GM12878 (cell line): ENCODE data around the gene C2CD4D.
"Not testable (repeated sequence)": the region's sequence is repeated elsewhere in the genome, so short reads cannot be mapped to it uniquely, and the experiment has no call there.

Experiments used
- CEBPB ChIP-seq, 2 experiments: fragments of 150-350 bp in 1 of 2; IDR thresholded peaks; 2 replicates each; pipeline ENCODE4 v1.6.1; 2012 to 2014; ENCODE audit warnings: low read depth in 2 of 2, low read length in 2 of 2, borderline replicate concordance in 1 of 2, inconsistent platforms in 1 of 2
- CHD2 ChIP-seq: IDR thresholded peaks from 2 replicates; pipeline ENCODE4 v1.6.1; 2011; ENCODE audit warnings: low read depth, low read length, improper control_type of control experiment, borderline replicate concordance
- EP300 ChIP-seq, 2 experiments: fragments of 150-350 bp in 1 of 2; IDR thresholded peaks; 2 replicates each; pipeline ENCODE4 v1.6.1; 2011 to 2012; ENCODE audit warnings: low read depth in 2 of 2, low read length in 2 of 2, borderline replicate concordance in 1 of 2, improper control_type of control experiment in 1 of 2, inconsistent platforms in 1 of 2; ENCODE audit not compliant: control insufficient read depth in 1 of 2
- FOXM1 ChIP-seq: IDR thresholded peaks from 2 replicates; pipeline ENCODE4 v1.6.1; 2012; ENCODE audit warnings: low read depth, mild to moderate bottlenecking, inconsistent platforms, low read length, moderate library complexity
- HCFC1 ChIP-seq: fragments of 150-350 bp; IDR thresholded peaks from 2 replicates; pipeline ENCODE4 v1.6.1; 2014; ENCODE audit warnings: low read length
- POLR2AphosphoS5 ChIP-seq: IDR thresholded peaks from 2 replicates; pipeline ENCODE4 v1.6.1; 2011; ENCODE audit warnings: mild to moderate bottlenecking, low read length, inconsistent platforms
- RAD21 ChIP-seq: IDR thresholded peaks from 2 replicates; pipeline ENCODE4 v1.6.1; 2011; ENCODE audit warnings: mild to moderate bottlenecking, low read depth, low read length, moderate library complexity; ENCODE audit not compliant: insufficient read depth
- TF ChIP-seq, protein P1 (sequence below), 3 experiments: IDR thresholded peaks in 2 of 3; conservative IDR thresholded peaks in 1 of 3; 2 replicates each; pipeline ENCODE4 v1.5.1; 2011; ENCODE audit warnings: low read depth in 3 of 3, low read length in 3 of 3, mild to moderate bottlenecking in 3 of 3, control low read depth in 2 of 3, moderate library complexity in 2 of 3, inconsistent platforms in 1 of 3, mixed read lengths in 1 of 3; ENCODE audit not compliant: control insufficient read depth in 2 of 3, insufficient read depth in 1 of 3; ENCODE audit errors: extremely low read depth in 1 of 3
- TF ChIP-seq, protein P2 (sequence below): IDR thresholded peaks from 2 replicates; pipeline ENCODE4 v1.6.1; 2011; ENCODE audit warnings: low read depth, mild to moderate bottlenecking, low read length, moderate library complexity, borderline replicate concordance; ENCODE audit errors: extremely low read depth
- TF ChIP-seq, protein P3 (sequence below): fragments of 450-650 bp; IDR thresholded peaks from 2 replicates; pipeline ENCODE4 v1.6.1; 2017; ENCODE audit warnings: mild to moderate bottlenecking, moderate library complexity
- TF ChIP-seq, protein P4 (sequence below): IDR thresholded peaks from 2 replicates; pipeline ENCODE4 v1.6.1; 2012; ENCODE audit warnings: low read depth, low read length, improper control_type of control experiment
- TF ChIP-seq, protein P5 (sequence below): fragments of 450-650 bp; IDR thresholded peaks from 2 replicates; pipeline ENCODE4 v1.6.1; 2018; ENCODE audit warnings: mild to moderate bottlenecking, low read depth, moderate library complexity; ENCODE audit not compliant: partially characterized antibody

DNA sequence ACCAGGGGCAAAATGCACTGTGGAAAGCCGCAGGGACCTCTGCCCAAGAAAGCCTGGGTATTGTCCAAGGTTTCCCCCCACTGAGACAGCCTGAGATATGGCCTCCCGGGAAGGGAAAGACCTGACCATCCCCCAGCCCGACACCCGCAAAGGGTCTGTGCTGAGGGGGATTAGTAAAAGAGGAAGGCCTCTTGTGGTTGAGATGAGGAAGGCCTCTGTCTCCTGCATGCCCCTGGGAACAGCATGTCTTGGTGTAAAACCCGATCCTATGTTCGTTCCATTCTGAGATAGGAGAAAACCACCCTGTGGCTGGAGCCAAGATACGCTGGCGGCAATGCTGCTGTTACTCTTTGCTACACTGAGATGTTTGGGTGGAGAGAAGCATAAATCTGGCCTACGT lies 33.2 kb upstream of the C2CD4D start:
- TF ChIP-seq RAD21; CEBPB (IDR thresholded peaks at IDR 0.05; ENCODE audit: borderline replicate concordance in 1 of 2, low read depth in 2 of 2, low read length in 2 of 2); FOXM1; CHD2; EP300 (IDR thresholded peaks at IDR 0.05; ENCODE audit: borderline replicate concordance in 1 of 2, control insufficient read depth in 1 of 2, low read depth in 2 of 2, low read length in 2 of 2); HCFC1; POLR2AphosphoS5: not testable (repeated sequence)
- TF ChIP-seq, protein P1, sequence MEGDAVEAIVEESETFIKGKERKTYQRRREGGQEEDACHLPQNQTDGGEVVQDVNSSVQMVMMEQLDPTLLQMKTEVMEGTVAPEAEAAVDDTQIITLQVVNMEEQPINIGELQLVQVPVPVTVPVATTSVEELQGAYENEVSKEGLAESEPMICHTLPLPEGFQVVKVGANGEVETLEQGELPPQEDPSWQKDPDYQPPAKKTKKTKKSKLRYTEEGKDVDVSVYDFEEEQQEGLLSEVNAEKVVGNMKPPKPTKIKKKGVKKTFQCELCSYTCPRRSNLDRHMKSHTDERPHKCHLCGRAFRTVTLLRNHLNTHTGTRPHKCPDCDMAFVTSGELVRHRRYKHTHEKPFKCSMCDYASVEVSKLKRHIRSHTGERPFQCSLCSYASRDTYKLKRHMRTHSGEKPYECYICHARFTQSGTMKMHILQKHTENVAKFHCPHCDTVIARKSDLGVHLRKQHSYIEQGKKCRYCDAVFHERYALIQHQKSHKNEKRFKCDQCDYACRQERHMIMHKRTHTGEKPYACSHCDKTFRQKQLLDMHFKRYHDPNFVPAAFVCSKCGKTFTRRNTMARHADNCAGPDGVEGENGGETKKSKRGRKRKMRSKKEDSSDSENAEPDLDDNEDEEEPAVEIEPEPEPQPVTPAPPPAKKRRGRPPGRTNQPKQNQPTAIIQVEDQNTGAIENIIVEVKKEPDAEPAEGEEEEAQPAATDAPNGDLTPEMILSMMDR (IDR thresholded peaks at IDR 0.05 in 2 of 3, conservative IDR thresholded peaks at IDR 0.05 in 1 of 3; ENCODE audit: control insufficient read depth in 2 of 3, extremely low read depth in 1 of 3, insufficient read depth in 1 of 3, low read depth in 3 of 3, low read length in 3 of 3) = not testable (repeated sequence)
- TF ChIP-seq, protein P2, sequence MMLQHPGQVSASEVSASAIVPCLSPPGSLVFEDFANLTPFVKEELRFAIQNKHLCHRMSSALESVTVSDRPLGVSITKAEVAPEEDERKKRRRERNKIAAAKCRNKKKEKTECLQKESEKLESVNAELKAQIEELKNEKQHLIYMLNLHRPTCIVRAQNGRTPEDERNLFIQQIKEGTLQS = not testable (repeated sequence)
- TF ChIP-seq, protein P3, sequence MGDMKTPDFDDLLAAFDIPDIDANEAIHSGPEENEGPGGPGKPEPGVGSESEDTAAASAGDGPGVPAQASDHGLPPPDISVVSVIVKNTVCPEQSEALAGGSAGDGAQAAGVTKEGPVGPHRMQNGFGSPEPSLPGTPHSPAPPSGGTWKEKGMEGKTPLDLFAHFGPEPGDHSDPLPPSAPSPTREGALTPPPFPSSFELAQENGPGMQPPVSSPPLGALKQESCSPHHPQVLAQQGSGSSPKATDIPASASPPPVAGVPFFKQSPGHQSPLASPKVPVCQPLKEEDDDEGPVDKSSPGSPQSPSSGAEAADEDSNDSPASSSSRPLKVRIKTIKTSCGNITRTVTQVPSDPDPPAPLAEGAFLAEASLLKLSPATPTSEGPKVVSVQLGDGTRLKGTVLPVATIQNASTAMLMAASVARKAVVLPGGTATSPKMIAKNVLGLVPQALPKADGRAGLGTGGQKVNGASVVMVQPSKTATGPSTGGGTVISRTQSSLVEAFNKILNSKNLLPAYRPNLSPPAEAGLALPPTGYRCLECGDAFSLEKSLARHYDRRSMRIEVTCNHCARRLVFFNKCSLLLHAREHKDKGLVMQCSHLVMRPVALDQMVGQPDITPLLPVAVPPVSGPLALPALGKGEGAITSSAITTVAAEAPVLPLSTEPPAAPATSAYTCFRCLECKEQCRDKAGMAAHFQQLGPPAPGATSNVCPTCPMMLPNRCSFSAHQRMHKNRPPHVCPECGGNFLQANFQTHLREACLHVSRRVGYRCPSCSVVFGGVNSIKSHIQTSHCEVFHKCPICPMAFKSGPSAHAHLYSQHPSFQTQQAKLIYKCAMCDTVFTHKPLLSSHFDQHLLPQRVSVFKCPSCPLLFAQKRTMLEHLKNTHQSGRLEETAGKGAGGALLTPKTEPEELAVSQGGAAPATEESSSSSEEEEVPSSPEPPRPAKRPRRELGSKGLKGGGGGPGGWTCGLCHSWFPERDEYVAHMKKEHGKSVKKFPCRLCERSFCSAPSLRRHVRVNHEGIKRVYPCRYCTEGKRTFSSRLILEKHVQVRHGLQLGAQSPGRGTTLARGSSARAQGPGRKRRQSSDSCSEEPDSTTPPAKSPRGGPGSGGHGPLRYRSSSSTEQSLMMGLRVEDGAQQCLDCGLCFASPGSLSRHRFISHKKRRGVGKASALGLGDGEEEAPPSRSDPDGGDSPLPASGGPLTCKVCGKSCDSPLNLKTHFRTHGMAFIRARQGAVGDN = not testable (repeated sequence)
- TF ChIP-seq, protein P4, sequence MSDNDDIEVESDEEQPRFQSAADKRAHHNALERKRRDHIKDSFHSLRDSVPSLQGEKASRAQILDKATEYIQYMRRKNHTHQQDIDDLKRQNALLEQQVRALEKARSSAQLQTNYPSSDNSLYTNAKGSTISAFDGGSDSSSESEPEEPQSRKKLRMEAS = not testable (repeated sequence)
- TF ChIP-seq, protein P5, sequence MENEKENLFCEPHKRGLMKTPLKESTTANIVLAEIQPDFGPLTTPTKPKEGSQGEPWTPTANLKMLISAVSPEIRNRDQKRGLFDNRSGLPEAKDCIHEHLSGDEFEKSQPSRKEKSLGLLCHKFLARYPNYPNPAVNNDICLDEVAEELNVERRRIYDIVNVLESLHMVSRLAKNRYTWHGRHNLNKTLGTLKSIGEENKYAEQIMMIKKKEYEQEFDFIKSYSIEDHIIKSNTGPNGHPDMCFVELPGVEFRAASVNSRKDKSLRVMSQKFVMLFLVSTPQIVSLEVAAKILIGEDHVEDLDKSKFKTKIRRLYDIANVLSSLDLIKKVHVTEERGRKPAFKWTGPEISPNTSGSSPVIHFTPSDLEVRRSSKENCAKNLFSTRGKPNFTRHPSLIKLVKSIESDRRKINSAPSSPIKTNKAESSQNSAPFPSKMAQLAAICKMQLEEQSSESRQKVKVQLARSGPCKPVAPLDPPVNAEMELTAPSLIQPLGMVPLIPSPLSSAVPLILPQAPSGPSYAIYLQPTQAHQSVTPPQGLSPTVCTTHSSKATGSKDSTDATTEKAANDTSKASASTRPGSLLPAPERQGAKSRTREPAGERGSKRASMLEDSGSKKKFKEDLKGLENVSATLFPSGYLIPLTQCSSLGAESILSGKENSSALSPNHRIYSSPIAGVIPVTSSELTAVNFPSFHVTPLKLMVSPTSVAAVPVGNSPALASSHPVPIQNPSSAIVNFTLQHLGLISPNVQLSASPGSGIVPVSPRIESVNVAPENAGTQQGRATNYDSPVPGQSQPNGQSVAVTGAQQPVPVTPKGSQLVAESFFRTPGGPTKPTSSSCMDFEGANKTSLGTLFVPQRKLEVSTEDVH = not testable (repeated sequence)
